Trophoblast cell (in vitro differentiated cells and primary cell): ENCODE measurements around the gene PREP.
A peak's percentile ranks its signal among the peaks of the same experiment; 100 is the strongest.

ENCODE experiments used
- DNase-seq, 2 donors: peaks; one replicate each; pipeline ENCODE4 v3.0.0-alpha.2; 2016
- H2AFZ ChIP-seq: 2 replicates; pipeline ENCODE4 v1.6.1; 2013; ENCODE audit warnings: low read length, moderate library complexity, mild to moderate bottlenecking; ENCODE audit not compliant: insufficient read depth, poor library complexity
- H2AK5ac ChIP-seq: 2 replicates; pipeline ENCODE4 v1.6.1; 2013; ENCODE audit warnings: mild to moderate bottlenecking, low read length
- H2BK120ac ChIP-seq: 2 replicates; pipeline ENCODE4 v1.6.1; 2013; ENCODE audit warnings: low read length, mild to moderate bottlenecking, moderate library complexity; ENCODE audit not compliant: insufficient read depth, poor library complexity
- H2BK12ac ChIP-seq: 2 replicates; pipeline ENCODE4 v1.6.1; 2013; ENCODE audit warnings: mild to moderate bottlenecking, low read length, moderate library complexity
- H2BK5ac ChIP-seq: 2 replicates; pipeline ENCODE4 v1.6.1; 2013; ENCODE audit warnings: low read length, low read depth, moderate library complexity, mild to moderate bottlenecking; ENCODE audit not compliant: poor library complexity
- H3K14ac ChIP-seq: 2 replicates; pipeline ENCODE4 v1.6.1; 2013; ENCODE audit warnings: mild to moderate bottlenecking, low read length
- H3K18ac ChIP-seq: 2 replicates; pipeline ENCODE4 v1.6.1; 2013; ENCODE audit warnings: mild to moderate bottlenecking, low read length
- H3K23ac ChIP-seq: 2 replicates; pipeline ENCODE4 v1.6.1; 2013; ENCODE audit warnings: low read length
- H3K27ac ChIP-seq: 2 replicates; pipeline ENCODE4 v1.5.1; 2013; ENCODE audit warnings: low read depth, mild to moderate bottlenecking, inconsistent platforms, low read length, moderate library complexity
- H3K27me3 ChIP-seq: 2 replicates; pipeline ENCODE4 v1.6.1; 2013; ENCODE audit warnings: inconsistent platforms, mild to moderate bottlenecking, low read length, moderate library complexity; ENCODE audit not compliant: insufficient read depth
- H3K36me3 ChIP-seq, 2 experiments: 1 replicate in 1 of 2; 2 replicates in 1 of 2; pipeline ENCODE4 v1.6.1; 2013; ENCODE audit warnings: low read length in 2 of 2, mild to moderate bottlenecking in 2 of 2, moderate library complexity in 1 of 2; ENCODE audit not compliant: insufficient read depth in 2 of 2, control insufficient read depth in 1 of 2
- H3K4ac ChIP-seq: 2 replicates; pipeline ENCODE4 v1.6.1; 2013; ENCODE audit warnings: low read depth, mild to moderate bottlenecking, low read length, moderate library complexity
- H3K4me1 ChIP-seq, 2 experiments: 1 replicate in 1 of 2; 2 replicates in 1 of 2; pipeline ENCODE4 v1.6.1; 2013; ENCODE audit warnings: low read length in 2 of 2, mild to moderate bottlenecking in 2 of 2, moderate library complexity in 1 of 2; ENCODE audit not compliant: insufficient read depth in 2 of 2, control insufficient read depth in 1 of 2
- H3K4me2 ChIP-seq: 2 replicates; pipeline ENCODE4 v1.6.1; 2013; ENCODE audit warnings: inconsistent platforms, mild to moderate bottlenecking, low read length, moderate library complexity
- H3K4me3 ChIP-seq: 2 replicates; pipeline ENCODE4 v1.5.1; 2013; ENCODE audit warnings: mild to moderate bottlenecking, low read depth, low read length, inconsistent platforms
- H3K79me1 ChIP-seq: one replicate; pipeline ENCODE4 v1.6.1; 2013; ENCODE audit warnings: low read length
- H3K79me2 ChIP-seq: 2 replicates; pipeline ENCODE4 v1.6.1; 2013; ENCODE audit warnings: low read length, mild to moderate bottlenecking; ENCODE audit not compliant: control insufficient read depth, insufficient read depth, poor library complexity
- H3K9ac ChIP-seq: 2 replicates; pipeline ENCODE4 v1.6.1; 2013; ENCODE audit warnings: mild to moderate bottlenecking, low read length
- H3K9me3 ChIP-seq: 2 replicates; pipeline ENCODE4 v1.6.1; 2013; ENCODE audit warnings: low read depth, mild to moderate bottlenecking, control low read depth, inconsistent platforms, low read length; ENCODE audit not compliant: insufficient read depth
- H4K12ac ChIP-seq: 2 replicates; pipeline ENCODE4 v1.6.1; 2013; ENCODE audit warnings: low read depth, mild to moderate bottlenecking, low read length, moderate library complexity
- H4K8ac ChIP-seq: 2 replicates; pipeline ENCODE4 v1.6.1; 2013; ENCODE audit warnings: low read depth, mild to moderate bottlenecking, low read length, moderate library complexity
- H4K91ac ChIP-seq: one replicate; pipeline ENCODE4 v1.6.1; 2013; ENCODE audit warnings: low read depth, mild to moderate bottlenecking, low read length, moderate library complexity
- WGBS: extraction: QIAGEN DNeasy Blood & Tissue Kit; methylation state at CpG from one replicate; pipeline ENCODE4 v1.1.7; 2013; ENCODE audit warnings: missing lambda C conversion rate; ENCODE audit not compliant: insufficient read length, insufficient coverage; ENCODE audit errors: extremely low coverage; 5-methylcytosine and 5-hydroxymethylcytosine counted together

Gene PREP

DNA sequence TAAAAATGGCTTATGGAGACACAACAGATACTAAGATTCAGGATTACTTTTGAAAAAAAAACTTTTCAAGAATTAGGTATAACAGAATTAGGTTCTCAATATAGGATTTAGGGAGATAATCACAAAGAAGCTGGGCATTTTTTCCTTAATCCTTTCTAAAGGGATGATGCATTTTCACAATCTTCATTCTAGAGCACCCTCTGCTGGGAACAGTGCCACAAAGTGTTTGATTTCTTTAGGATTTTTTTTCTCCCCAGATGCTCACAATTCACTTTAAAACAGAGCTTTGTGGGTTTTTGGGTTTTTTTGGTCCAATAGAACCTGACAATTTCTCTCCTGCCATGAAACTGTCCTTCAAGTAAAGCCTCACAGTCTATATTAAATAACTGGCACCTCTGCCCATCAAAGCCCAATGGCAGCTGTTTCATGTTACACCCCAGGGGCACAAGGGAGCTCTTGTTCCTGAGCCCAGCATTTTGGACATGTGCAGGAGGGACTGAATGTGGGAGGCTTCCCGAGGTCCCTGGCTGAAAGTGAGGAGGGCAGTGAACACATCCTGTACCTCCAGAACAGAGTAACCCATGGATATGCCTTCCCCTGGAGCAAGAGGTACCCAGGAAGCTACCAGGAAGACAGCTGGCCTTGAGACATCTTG lies 39.7 kb downstream of the PREP start:
- Histone ChIP-seq H3K36me3 (peaks cover 6 to 23% of the 10 kb centered on the region in 2 experiments), H3K27ac (no peak overlapping the region), H4K12ac (no peak overlapping the region), H3K79me1 (no peaks in the 10 kb centered on the region), H3K4ac (no peak overlapping the region), H3K18ac (peak overlapping the region; percentile 70), H3K4me3 (no peak overlapping the region), H4K91ac (no peak overlapping the region), H3K27me3 (no peaks in the 10 kb centered on the region), H2AFZ (no peak overlapping the region), H3K9ac (no peak overlapping the region), H3K4me2 (no peak overlapping the region), H4K8ac (no peak overlapping the region), H3K79me2 (peaks cover 2% of the 10 kb centered on the region), H3K4me1 (peaks cover 9 to 14% of the 10 kb centered on the region in 2 experiments), H3K23ac (no peak overlapping the region), H2BK12ac (no peak overlapping the region), H3K14ac (no peak overlapping the region), H2BK5ac (no peak overlapping the region), H3K9me3 (no peaks in the 10 kb centered on the region), H2AK5ac (no peak overlapping the region), H2BK120ac (no peak overlapping the region)
- no peak for DNase-seq
- no CpG with 5 or more reads among the region's 1 CpG for WGBS

- no peak overlapping the region for H2BK120ac ChIP-seq
- no peak overlapping the region for H3K18ac ChIP-seq
- H3K79me1 ChIP-seq = no peaks in the 10 kb centered on the region
- no peaks in the 10 kb centered on the region for H3K79me2 ChIP-seq
- no peak overlapping the region for H4K91ac ChIP-seq
- no peaks in the 10 kb centered on the region for H3K27me3 ChIP-seq
- H3K9me3 ChIP-seq = no peaks in the 10 kb centered on the region
- no peak overlapping the region for H3K9ac ChIP-seq
- H3K4ac ChIP-seq = no peak overlapping the region
- no peak overlapping the region for H2BK5ac ChIP-seq
- H3K23ac ChIP-seq = no peak overlapping the region
- WGBS = no CpG with 5 or more reads among the region's 10 CpGs
- no peak overlapping the region for H3K27ac ChIP-seq
- H3K36me3 ChIP-seq = peaks cover 2 to 19% of the 10 kb centered on the region in 2 experiments
- no peak overlapping the region for H4K12ac ChIP-seq
- H2AFZ ChIP-seq = no peak overlapping the region
- no peak overlapping the region for H3K14ac ChIP-seq
- peaks cover 5 to 11% of the 10 kb centered on the region in 2 experiments for H3K4me1 ChIP-seq
- H3K4me3 ChIP-seq = no peak overlapping the region
- peak overlapping the region; percentile 9 for H3K4me2 ChIP-seq
- no peak overlapping the region for H2AK5ac ChIP-seq
- DNase-seq = peak; percentile 56 to 78
- H4K8ac ChIP-seq = no peak overlapping the region
- no peak overlapping the region for H2BK12ac ChIP-seq
These were observed 43.2 kb downstream of the PREP start for GRCh38 chr6:105359419-105360370.

- no peak overlapping the region for H3K4me3 ChIP-seq
- no peak overlapping the region for H3K14ac ChIP-seq
- no peak overlapping the region for H2AFZ ChIP-seq
- no peak overlapping the region for H4K12ac ChIP-seq
- H2BK120ac ChIP-seq = no peak overlapping the region
- H3K9ac ChIP-seq = no peak overlapping the region
- no peak overlapping the region for H2BK5ac ChIP-seq
- H3K4me2 ChIP-seq = no peak overlapping the region
- no peaks in the 10 kb centered on the region for H3K79me1 ChIP-seq
- H3K79me2 ChIP-seq = no peaks in the 10 kb centered on the region
- no peak overlapping the region for H2BK12ac ChIP-seq
- no peak overlapping the region for H3K18ac ChIP-seq
- no peak overlapping the region for H4K8ac ChIP-seq
- no peak overlapping the region for H3K23ac ChIP-seq
- no peak overlapping the region for H4K91ac ChIP-seq
- H3K9me3 ChIP-seq = no peaks in the 10 kb centered on the region
- no peak overlapping the region for H3K4ac ChIP-seq
- peaks cover 5% of the 10 kb centered on the region in 2 experiments for H3K4me1 ChIP-seq
- no peak overlapping the region for H3K27ac ChIP-seq
- H3K36me3 ChIP-seq = peaks cover 6 to 15% of the 10 kb centered on the region in 2 experiments
- no peak overlapping the region for H2AK5ac ChIP-seq
- H3K27me3 ChIP-seq = no peaks in the 10 kb centered on the region
- WGBS = no CpG with 5 or more reads among the region's 1 CpG
- DNase-seq = no peak
These were observed 45.7 kb downstream of the PREP start for GRCh38 chr6:105357165-105357564.

- no peak overlapping the region for H4K91ac ChIP-seq
- no CpG with 5 or more reads among the region's 4 CpGs for WGBS
- H2BK5ac ChIP-seq = no peak overlapping the region
- H3K27ac ChIP-seq = no peak overlapping the region
- H2AFZ ChIP-seq = no peak overlapping the region
- no peak overlapping the region for H2AK5ac ChIP-seq
- H3K79me2 ChIP-seq = no peaks in the 10 kb centered on the region
- no peak overlapping the region for H3K4me3 ChIP-seq
- no peak overlapping the region for H4K8ac ChIP-seq
- H3K27me3 ChIP-seq = no peaks in the 10 kb centered on the region
- no peak overlapping the region for H3K23ac ChIP-seq
- H3K4me1 ChIP-seq = no peaks in the 10 kb centered on the region
- peaks cover 6 to 12% of the 10 kb centered on the region in 2 experiments for H3K36me3 ChIP-seq
- no peaks in the 10 kb centered on the region for H3K9me3 ChIP-seq
- no peaks in the 10 kb centered on the region for H3K79me1 ChIP-seq
- H3K9ac ChIP-seq = no peak overlapping the region
- H3K18ac ChIP-seq = no peak overlapping the region
- H4K12ac ChIP-seq = no peak overlapping the region
- H2BK120ac ChIP-seq = no peak overlapping the region
- DNase-seq = no peak
- H3K4ac ChIP-seq = no peak overlapping the region
- H3K14ac ChIP-seq = no peak overlapping the region
- H3K4me2 ChIP-seq = no peak overlapping the region
- H2BK12ac ChIP-seq = no peak overlapping the region
These were observed 50.8 kb downstream of the PREP start for GRCh38 chr6:105352037-105352617.
